HFFc6 (cell line): Measurements from ENCODE around the gene ZNF689. TPM values are rescaled to one million over a fixed set of nuclear protein-coding genes. Genes with fewer than 3 reads are reported as not detected.

Experiments
- DNase-seq: peaks from one replicate; pipeline ENCODE4 v3.0.0-alpha.2; 2018
- H3K27ac Mint-ChIP-seq: 2 replicates; pipeline ENCODE4 v1.8.0; 2020; ENCODE audit warnings: mild to moderate bottlenecking, mixed read lengths
- H3K27me3 Mint-ChIP-seq: 2 replicates; pipeline ENCODE4 v1.8.0; 2021; ENCODE audit warnings: mild to moderate bottlenecking, moderate library complexity, mixed read lengths; ENCODE audit not compliant: insufficient read depth
- H3K36me3 Mint-ChIP-seq: 2 replicates; pipeline ENCODE4 v1.8.0; 2021; ENCODE audit warnings: low read depth, mixed read lengths
- H3K4me1 Mint-ChIP-seq: 2 replicates; pipeline ENCODE4 v1.8.0; 2020; ENCODE audit warnings: low read depth, mixed read lengths
- H3K4me3 Mint-ChIP-seq: 2 replicates; pipeline ENCODE4 v1.8.0; 2020; ENCODE audit warnings: mild to moderate bottlenecking, moderate library complexity, mixed read lengths
- H3K9me3 Mint-ChIP-seq: 2 replicates; pipeline ENCODE4 v1.8.0; 2020; ENCODE audit warnings: mild to moderate bottlenecking, mixed read lengths
- CTCF ChIP-seq: fragments of 200-600 bp; sonication (generic); IDR thresholded peaks from 2 replicates; pipeline ENCODE4 v1.5.0; 2021; ENCODE audit warnings: antibody characterized with exemption, mild to moderate bottlenecking
- total RNA-seq, 6 experiments: library from RNA; stranded (reverse); fragmentation: NEBNext Ultra II Directional; extraction: Animal tissue kit (Norgen Biotek cat#: 25700); gene quantifications; 2 replicates in 1 of 6; 3 replicates in 5 of 6; pipeline ENCODE4 v1.2.3, GENCODE V29; 2021

The ZNF689 gene
- total RNA-seq, 6 experiments from 2014 or later: 6.9 to 8.7 (median 7.5) TPM

- no peaks in the 10 kb centered on the region for H3K9me3 Mint-ChIP-seq
- H3K4me3 Mint-ChIP-seq: no peak overlapping the region
- H3K4me1 Mint-ChIP-seq: peaks cover 32% of the 10 kb centered on the region
Observed at GRCh38 chr16:30606004-30606403, 4.2 kb downstream of the ZNF689 start.

GRCh38 chr16:30605158-30605557 lies 5.0 kb downstream of the ZNF689 start:
- DNase-seq: no peak
- H3K4me3 Mint-ChIP-seq: no peak overlapping the region

More at GRCh38 chr16:30606004-30606403, 4.2 kb downstream of the ZNF689 start:
- peaks cover 22% of the 10 kb centered on the region for H3K36me3 Mint-ChIP-seq
- H3K27ac Mint-ChIP-seq: no peak overlapping the region
- peaks cover 4% of the 10 kb centered on the region; the same call in 1 of the 2 replicates for H3K27me3 Mint-ChIP-seq
- TF ChIP-seq CTCF: no peak
- no peak for DNase-seq

GRCh38 chr16:30604316-30604947 lies 5.8 kb downstream of the ZNF689 start:
- DNase-seq: no peak
- Mint-ChIP-seq H3K36me3 (peaks cover 22% of the 10 kb centered on the region), H3K4me1 (peaks cover 24% of the 10 kb centered on the region), H3K27ac (no peak overlapping the region), H3K27me3 (no peaks in the 10 kb centered on the region), H3K9me3 (no peaks in the 10 kb centered on the region), H3K4me3 (no peak overlapping the region)
- TF ChIP-seq CTCF: no peak

More at GRCh38 chr16:30605158-30605557, 5.0 kb downstream of the ZNF689 start:
- peaks cover 1% of the 10 kb centered on the region; the same call in 1 of the 2 replicates for H3K27me3 Mint-ChIP-seq
- no peak for TF ChIP-seq CTCF
- peaks cover 24% of the 10 kb centered on the region for H3K4me1 Mint-ChIP-seq
- H3K9me3 Mint-ChIP-seq: no peaks in the 10 kb centered on the region
- no peak overlapping the region for H3K27ac Mint-ChIP-seq
- H3K36me3 Mint-ChIP-seq: peaks cover 22% of the 10 kb centered on the region

- H3K4me3 Mint-ChIP-seq: no peak overlapping the region
- no peak for DNase-seq
- TF ChIP-seq CTCF: no peak
- H3K27ac Mint-ChIP-seq: no peak overlapping the region
- peaks cover 22% of the 10 kb centered on the region for H3K36me3 Mint-ChIP-seq
- H3K9me3 Mint-ChIP-seq: no peaks in the 10 kb centered on the region
- H3K27me3 Mint-ChIP-seq: no peaks in the 10 kb centered on the region
- peaks cover 21% of the 10 kb centered on the region for H3K4me1 Mint-ChIP-seq
Observed at GRCh38 chr16:30603945-30604315, 6.3 kb downstream of the ZNF689 start.

- no peak for DNase-seq
- peak overlapping the region; percentile 81 for H3K27ac Mint-ChIP-seq
Observed at GRCh38 chr16:30602616-30603277, 7.4 kb downstream of the ZNF689 start.

More at GRCh38 chr16:30602616-30603277, 7.4 kb downstream of the ZNF689 start:
- Mint-ChIP-seq H3K36me3 (peaks cover 20% of the 10 kb centered on the region), H3K27me3 (no peaks in the 10 kb centered on the region; the same call in 1 of the 2 replicates), H3K9me3 (no peaks in the 10 kb centered on the region), H3K4me1 (peaks cover 19% of the 10 kb centered on the region), H3K4me3 (no peak overlapping the region)
- no peak for TF ChIP-seq CTCF
